ENCODE results near the gene PITHD1.
"Not testable (repeated sequence)": the region's sequence is repeated elsewhere in the genome, so short reads cannot be mapped to it uniquely, and the experiment has no call there.

PITHD1 gene

DNA sequence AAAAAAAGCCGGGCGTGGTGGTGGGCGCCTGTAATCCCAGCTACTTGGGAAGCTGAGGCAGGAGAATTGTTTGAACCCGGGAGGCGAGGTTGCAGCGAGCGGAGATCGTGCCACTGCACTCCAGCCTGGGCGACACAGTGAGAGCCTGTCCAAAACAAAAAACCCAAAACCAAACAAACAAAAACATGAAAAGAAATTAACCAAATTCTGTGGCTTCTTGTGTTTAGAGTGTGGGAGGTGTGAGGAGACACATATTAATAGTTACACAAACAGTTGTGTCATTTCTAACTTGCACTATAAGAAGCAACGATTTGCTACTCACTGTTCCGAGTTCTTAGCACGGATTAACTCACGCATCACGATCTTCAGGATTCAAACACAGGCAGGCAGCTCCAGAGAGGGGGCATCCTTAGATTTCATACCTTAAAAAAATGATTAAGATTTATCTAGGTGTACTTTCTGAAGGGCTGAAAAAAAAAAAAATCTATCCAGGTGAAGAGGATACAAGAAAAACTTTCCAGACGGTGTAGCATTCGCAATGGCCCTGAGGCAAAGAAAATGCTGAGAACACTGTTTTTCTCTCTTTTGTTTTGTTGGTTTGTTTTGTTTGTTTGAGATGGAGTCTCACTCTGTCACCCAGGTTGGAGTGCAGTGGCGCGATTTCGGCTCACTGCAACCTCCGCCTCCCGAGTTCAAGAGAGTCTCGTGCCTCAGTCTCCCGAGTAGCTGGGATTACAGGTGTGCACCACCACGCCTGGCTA, 47.7 kb downstream of the PITHD1 start:
- DNase-seq (ENCODE audit: low read depth): no peak

DNA sequence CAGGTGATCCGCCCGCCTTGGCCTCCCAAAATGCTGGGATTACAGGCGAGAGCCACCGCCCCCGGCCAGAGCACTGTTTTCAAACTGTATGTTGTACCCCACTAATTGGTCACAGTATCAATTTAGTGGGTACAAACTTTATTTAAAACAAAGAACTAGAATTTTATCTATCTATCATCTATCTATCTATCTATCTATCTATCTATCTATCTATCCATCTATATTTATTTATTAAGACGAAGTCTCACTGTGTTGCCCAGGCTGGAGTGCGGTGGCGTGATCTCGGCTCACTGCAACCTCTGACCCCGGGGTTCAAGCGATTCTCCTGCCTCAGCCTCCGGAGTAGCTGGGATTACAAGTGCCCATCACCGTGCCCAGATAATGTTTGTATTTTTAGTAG, 48.4 kb downstream of the PITHD1 start:
- DNase-seq (ENCODE audit: low read depth): not testable (repeated sequence)

DNA sequence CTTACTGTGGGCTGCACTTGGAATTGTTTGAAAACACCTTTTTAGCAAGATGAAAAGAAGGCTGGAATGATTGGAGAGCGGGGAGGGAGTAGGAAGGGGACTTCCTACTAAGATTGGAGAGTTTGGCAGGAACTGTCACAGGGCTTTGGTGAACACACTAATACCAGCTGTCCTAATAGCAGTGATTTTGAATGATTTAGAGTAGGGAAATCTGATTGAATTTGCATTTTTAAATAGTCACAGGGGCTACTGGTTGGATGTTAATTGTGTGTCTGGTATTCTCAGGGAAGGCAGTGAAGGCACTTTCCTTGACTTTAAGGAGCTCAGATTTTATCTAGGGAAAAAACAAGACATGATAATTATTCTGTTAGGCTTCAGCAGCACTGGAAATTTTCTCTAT, 49.5 kb downstream of the PITHD1 start:
- no peak for DNase-seq (ENCODE audit: low read depth)

DNA sequence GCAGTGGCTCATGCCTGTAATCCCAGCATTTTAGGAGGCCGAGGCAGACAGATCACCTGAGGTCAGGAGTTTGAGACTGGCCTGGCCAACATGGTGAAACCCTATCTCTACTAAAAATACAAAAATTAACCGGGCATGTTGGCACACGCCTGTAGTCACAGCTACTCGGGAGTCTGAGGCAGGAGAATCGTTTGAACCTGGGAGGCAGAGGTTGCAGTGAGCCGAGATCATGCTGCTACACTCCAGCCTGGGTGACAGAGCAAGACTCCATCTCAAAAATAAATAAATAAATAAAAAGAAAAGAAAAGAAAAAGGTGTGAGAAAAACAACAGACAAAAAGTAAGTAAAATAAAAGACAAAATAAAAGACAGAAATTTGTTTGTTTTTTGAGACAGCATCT, 55.9 kb downstream of the PITHD1 start:
- DNase-seq (ENCODE audit: low read depth): not testable (repeated sequence)

DNA sequence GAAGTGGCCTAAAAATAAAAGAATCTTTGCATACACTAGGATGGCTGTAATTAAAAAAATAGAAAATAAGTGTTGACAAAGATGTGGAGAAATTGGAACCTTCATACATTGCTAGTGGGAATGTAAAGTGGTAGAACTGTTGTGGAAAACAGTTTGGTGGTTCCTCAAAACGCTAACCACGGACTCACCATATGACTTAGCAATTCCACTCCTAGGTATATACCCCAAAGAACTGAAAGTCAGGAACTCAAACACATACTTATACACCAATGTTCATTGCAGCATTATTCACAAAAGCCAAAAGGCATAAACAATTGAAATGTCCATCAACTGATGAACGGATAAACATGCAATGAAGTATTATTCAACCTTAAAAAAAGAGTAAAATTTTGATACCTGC, 57.8 kb downstream of the PITHD1 start:
- no peak for DNase-seq (ENCODE audit: low read depth)
